Natural killer cell (primary cell): Measurements from ENCODE around the gene CCDC30. TPM values are rescaled to one million over a fixed set of nuclear protein-coding genes. Genes with fewer than 3 reads are reported as not detected.

ENCODE experiments used
- ATAC-seq, 3 donors: fragments of 150-1000 bp in 2 of 3; fragments of 200-7000 bp in 1 of 3; cut with Tn5 transposase; 1 replicate in 1 of 3; 2 replicates in 2 of 3; pipeline ENCODE4 v1.10.0; 2021; ENCODE audit warnings: mild to moderate bottlenecking in 2 of 3, moderate library complexity in 2 of 3
- DNase-seq, 2 donors: peaks; one replicate each; pipeline versions ENCODE4 v3.0.0 to v3.0.0-alpha.2; 2013 to 2021; ENCODE audit warnings: mixed read lengths in 1 of 2
- H3K27ac ChIP-seq: one replicate; pipeline ENCODE4 v1.5.1; 2013; ENCODE audit warnings: mild to moderate bottlenecking, low read length
- H3K27me3 ChIP-seq: one replicate; pipeline ENCODE4 v1.6.1; 2013; ENCODE audit warnings: low read length; ENCODE audit not compliant: control insufficient read depth, insufficient read depth
- H3K36me3 ChIP-seq: one replicate; pipeline ENCODE4 v1.6.1; 2013; ENCODE audit warnings: low read length; ENCODE audit not compliant: control insufficient read depth, insufficient read depth
- H3K4me1 ChIP-seq: one replicate; pipeline ENCODE4 v1.6.1; 2013; ENCODE audit warnings: low read length; ENCODE audit not compliant: control insufficient read depth, insufficient read depth
- H3K4me3 ChIP-seq: one replicate; pipeline ENCODE4 v1.5.1; 2013; ENCODE audit warnings: low read length
- H3K9me3 ChIP-seq: one replicate; pipeline ENCODE4 v1.6.1; 2013; ENCODE audit warnings: low read length; ENCODE audit not compliant: control insufficient read depth, insufficient read depth
- H3K27ac Mint-ChIP-seq, 2 donors: one replicate each; pipeline ENCODE4 v1.8.0; 2022; ENCODE audit warnings: mild to moderate bottlenecking in 2 of 2, mixed read lengths in 2 of 2, moderate library complexity in 1 of 2
- H3K27me3 Mint-ChIP-seq, 2 donors: one replicate each; pipeline ENCODE4 v1.8.0; 2022; ENCODE audit warnings: low read depth in 2 of 2, mixed read lengths in 2 of 2
- H3K36me3 Mint-ChIP-seq: one replicate; pipeline ENCODE4 v1.8.0; 2022; ENCODE audit warnings: mixed read lengths
- H3K4me1 Mint-ChIP-seq, 2 donors: one replicate each; pipeline ENCODE4 v1.8.0; 2022; ENCODE audit warnings: mixed read lengths in 2 of 2
- H3K4me3 Mint-ChIP-seq: one replicate; pipeline ENCODE4 v1.8.0; 2022; ENCODE audit warnings: mild to moderate bottlenecking, moderate library complexity, mixed read lengths
- H3K9me3 Mint-ChIP-seq, 2 donors: one replicate each; pipeline ENCODE4 v1.8.0; 2022; ENCODE audit warnings: mixed read lengths in 2 of 2
- WGBS: methylation state at CpG from one replicate; pipeline ENCODE4 v1.1.7; 2013; ENCODE audit warnings: missing lambda C conversion rate; ENCODE audit not compliant: insufficient coverage; 5-methylcytosine and 5-hydroxymethylcytosine counted together
- intact Hi-C: fragments of 100-400 bp; cut with micrococcal nuclease; formaldehyde crosslinking; loops from one replicate; pipeline ENCODE4 v1.14.2; 2022
- total RNA-seq, 4 donors: library from RNA; stranded (reverse); fragments of 120-200 nt in 1 of 4; gene quantifications; one replicate each; pipeline versions ENCODE4 v1.2.3 to v1.2.4, GENCODE V29; 2013 to 2022
- TF ChIP-seq, protein P1 (sequence below): fragments of 200-600 bp; IDR thresholded peaks from one replicate; pipeline ENCODE4 v1.8.0; 2022; ENCODE audit warnings: antibody characterized with exemption

Gene CCDC30
- total RNA-seq, 3 donors from 2014 or later (not counting 1 experiment from before 2014, with no cell fraction given) = 4.5 to 6.1 (median 5.0) TPM

GRCh38 chr1:42593486-42594100, 130.5 kb downstream of the CCDC30 start:
- Histone ChIP-seq H3K27me3 (no peaks in the 10 kb centered on the region), H3K27ac (no peak overlapping the region), H3K9me3 (no peaks in the 10 kb centered on the region), H3K36me3 (no peaks in the 10 kb centered on the region), H3K4me3 (no peak overlapping the region), H3K4me1 (no peaks in the 10 kb centered on the region)
- Mint-ChIP-seq H3K4me3 (no peak overlapping the region), H3K4me1 (no peaks in the 10 kb centered on the region), H3K27ac (no peak overlapping the region), H3K36me3 (no peaks in the 10 kb centered on the region), H3K9me3 (no peaks in the 10 kb centered on the region), H3K27me3 (peaks cover 7 to 9% of the 10 kb centered on the region in 2 donors)
- intact Hi-C loops = no loop called here
- 80% methylated on average over 1 of the region's 2 CpGs for WGBS
- DNase-seq (no peak), ATAC-seq (no peak)
- TF ChIP-seq, protein P1, sequence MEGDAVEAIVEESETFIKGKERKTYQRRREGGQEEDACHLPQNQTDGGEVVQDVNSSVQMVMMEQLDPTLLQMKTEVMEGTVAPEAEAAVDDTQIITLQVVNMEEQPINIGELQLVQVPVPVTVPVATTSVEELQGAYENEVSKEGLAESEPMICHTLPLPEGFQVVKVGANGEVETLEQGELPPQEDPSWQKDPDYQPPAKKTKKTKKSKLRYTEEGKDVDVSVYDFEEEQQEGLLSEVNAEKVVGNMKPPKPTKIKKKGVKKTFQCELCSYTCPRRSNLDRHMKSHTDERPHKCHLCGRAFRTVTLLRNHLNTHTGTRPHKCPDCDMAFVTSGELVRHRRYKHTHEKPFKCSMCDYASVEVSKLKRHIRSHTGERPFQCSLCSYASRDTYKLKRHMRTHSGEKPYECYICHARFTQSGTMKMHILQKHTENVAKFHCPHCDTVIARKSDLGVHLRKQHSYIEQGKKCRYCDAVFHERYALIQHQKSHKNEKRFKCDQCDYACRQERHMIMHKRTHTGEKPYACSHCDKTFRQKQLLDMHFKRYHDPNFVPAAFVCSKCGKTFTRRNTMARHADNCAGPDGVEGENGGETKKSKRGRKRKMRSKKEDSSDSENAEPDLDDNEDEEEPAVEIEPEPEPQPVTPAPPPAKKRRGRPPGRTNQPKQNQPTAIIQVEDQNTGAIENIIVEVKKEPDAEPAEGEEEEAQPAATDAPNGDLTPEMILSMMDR = no peak

GRCh38 chr1:42601472-42601871, 138.4 kb downstream of the CCDC30 start:
- Mint-ChIP-seq H3K4me1 (no peaks in the 10 kb centered on the region), H3K4me3 (no peak overlapping the region), H3K27ac (no peak overlapping the region), H3K27me3 (peaks cover 9 to 12% of the 10 kb centered on the region in 2 donors), H3K36me3 (no peaks in the 10 kb centered on the region), H3K9me3 (peaks cover 0 to 2% of the 10 kb centered on the region in 2 donors)
- WGBS = 100% methylated on average over 2 of the region's 2 CpGs
- no peaks in the 10 kb centered on the region for H3K9me3 ChIP-seq
- H3K4me3 ChIP-seq = no peak overlapping the region
- DNase-seq = no peak
- H3K36me3 ChIP-seq = no peaks in the 10 kb centered on the region
- TF ChIP-seq, protein P1 = no peak
- intact Hi-C loops = no loop called here
- no peak overlapping the region for H3K27ac ChIP-seq
- no peak for ATAC-seq
- no peaks in the 10 kb centered on the region for H3K27me3 ChIP-seq
- no peaks in the 10 kb centered on the region for H3K4me1 ChIP-seq

GRCh38 chr1:42613803-42614131, 150.7 kb downstream of the CCDC30 start:
- H3K4me1 Mint-ChIP-seq = no peaks in the 10 kb centered on the region
- no peaks in the 10 kb centered on the region for H3K36me3 ChIP-seq
- TF ChIP-seq, protein P1 = no peak
- no peaks in the 10 kb centered on the region for H3K36me3 Mint-ChIP-seq
- ATAC-seq (no peak), DNase-seq (no peak)
- no peak overlapping the region for H3K4me3 Mint-ChIP-seq
- H3K4me3 ChIP-seq = no peak overlapping the region
- no peak overlapping the region for H3K27ac Mint-ChIP-seq
- no peaks in the 10 kb centered on the region for H3K27me3 Mint-ChIP-seq
- H3K9me3 Mint-ChIP-seq = no peaks in the 10 kb centered on the region
- H3K27me3 ChIP-seq = no peaks in the 10 kb centered on the region
- H3K27ac ChIP-seq = no peak overlapping the region
- intact Hi-C loops = no loop called here
- H3K9me3 ChIP-seq = no peaks in the 10 kb centered on the region
- 88% methylated on average over 3 of the region's 4 CpGs for WGBS
- H3K4me1 ChIP-seq = no peaks in the 10 kb centered on the region

- H3K27ac ChIP-seq = no peak overlapping the region
- H3K27ac Mint-ChIP-seq = no peak overlapping the region
- no peaks in the 10 kb centered on the region for H3K27me3 Mint-ChIP-seq
- TF ChIP-seq, protein P1 = no peak
- no peak for DNase-seq
- H3K9me3 Mint-ChIP-seq = no peaks in the 10 kb centered on the region
- H3K4me3 Mint-ChIP-seq = no peak overlapping the region
- 46% methylated on average over 2 of the region's 2 CpGs for WGBS
- H3K27me3 ChIP-seq = no peaks in the 10 kb centered on the region
- no peak overlapping the region for H3K4me3 ChIP-seq
- intact Hi-C loops = no loop called here
- no peaks in the 10 kb centered on the region for H3K4me1 Mint-ChIP-seq
- no peak for ATAC-seq
- H3K36me3 Mint-ChIP-seq = no peaks in the 10 kb centered on the region
- H3K36me3 ChIP-seq = no peaks in the 10 kb centered on the region
- no peaks in the 10 kb centered on the region for H3K9me3 ChIP-seq
- H3K4me1 ChIP-seq = no peaks in the 10 kb centered on the region
These were observed 155.8 kb downstream of the CCDC30 start for GRCh38 chr1:42618866-42619265.
